Natural killer cell (primary cell): ENCODE results near the gene KCNJ11. TPM values are rescaled to one million over a fixed set of nuclear protein-coding genes. Genes with fewer than 3 reads are reported as not detected.

Experiments
- ATAC-seq, 3 donors: fragments of 150-1000 bp in 2 of 3; fragments of 200-7000 bp in 1 of 3; cut with Tn5 transposase; 1 replicate in 1 of 3; 2 replicates in 2 of 3; pipeline ENCODE4 v1.10.0; 2021; ENCODE audit warnings: mild to moderate bottlenecking in 2 of 3, moderate library complexity in 2 of 3
- DNase-seq, 2 donors: peaks; one replicate each; pipeline versions ENCODE4 v3.0.0 to v3.0.0-alpha.2; 2013 to 2021; ENCODE audit warnings: mixed read lengths in 1 of 2
- H3K27ac ChIP-seq: one replicate; pipeline ENCODE4 v1.5.1; 2013; ENCODE audit warnings: mild to moderate bottlenecking, low read length
- H3K27me3 ChIP-seq: one replicate; pipeline ENCODE4 v1.6.1; 2013; ENCODE audit warnings: low read length; ENCODE audit not compliant: control insufficient read depth, insufficient read depth
- H3K36me3 ChIP-seq: one replicate; pipeline ENCODE4 v1.6.1; 2013; ENCODE audit warnings: low read length; ENCODE audit not compliant: control insufficient read depth, insufficient read depth
- H3K4me1 ChIP-seq: one replicate; pipeline ENCODE4 v1.6.1; 2013; ENCODE audit warnings: low read length; ENCODE audit not compliant: control insufficient read depth, insufficient read depth
- H3K4me3 ChIP-seq: one replicate; pipeline ENCODE4 v1.5.1; 2013; ENCODE audit warnings: low read length
- H3K9me3 ChIP-seq: one replicate; pipeline ENCODE4 v1.6.1; 2013; ENCODE audit warnings: low read length; ENCODE audit not compliant: control insufficient read depth, insufficient read depth
- H3K27ac Mint-ChIP-seq, 2 donors: one replicate each; pipeline ENCODE4 v1.8.0; 2022; ENCODE audit warnings: mild to moderate bottlenecking in 2 of 2, mixed read lengths in 2 of 2, moderate library complexity in 1 of 2
- H3K27me3 Mint-ChIP-seq, 2 donors: one replicate each; pipeline ENCODE4 v1.8.0; 2022; ENCODE audit warnings: low read depth in 2 of 2, mixed read lengths in 2 of 2
- H3K36me3 Mint-ChIP-seq: one replicate; pipeline ENCODE4 v1.8.0; 2022; ENCODE audit warnings: mixed read lengths
- H3K4me1 Mint-ChIP-seq, 2 donors: one replicate each; pipeline ENCODE4 v1.8.0; 2022; ENCODE audit warnings: mixed read lengths in 2 of 2
- H3K4me3 Mint-ChIP-seq: one replicate; pipeline ENCODE4 v1.8.0; 2022; ENCODE audit warnings: mild to moderate bottlenecking, moderate library complexity, mixed read lengths
- H3K9me3 Mint-ChIP-seq, 2 donors: one replicate each; pipeline ENCODE4 v1.8.0; 2022; ENCODE audit warnings: mixed read lengths in 2 of 2
- CTCF ChIP-seq: fragments of 200-600 bp; IDR thresholded peaks from one replicate; pipeline ENCODE4 v1.8.0; 2022; ENCODE audit warnings: antibody characterized with exemption
- WGBS: methylation state at CpG from one replicate; pipeline ENCODE4 v1.1.7; 2013; ENCODE audit warnings: missing lambda C conversion rate; ENCODE audit not compliant: insufficient coverage; 5-methylcytosine and 5-hydroxymethylcytosine counted together
- intact Hi-C: fragments of 100-400 bp; cut with micrococcal nuclease; formaldehyde crosslinking; loops from one replicate; pipeline ENCODE4 v1.14.2; 2022
- total RNA-seq, 4 donors: library from RNA; stranded (reverse); fragments of 120-200 nt in 1 of 4; gene quantifications; one replicate each; pipeline versions ENCODE4 v1.2.3 to v1.2.4, GENCODE V29; 2013 to 2022

The KCNJ11 gene
- total RNA-seq, 3 donors from 2014 or later (not counting 1 experiment from before 2014, with no cell fraction given) = 1.00 TPM; not detected in 2

GRCh38 chr11:17410606-17411379, 22.3 kb upstream of the KCNJ11 start:
- no peak overlapping the region for H3K27ac Mint-ChIP-seq
- no peaks in the 10 kb centered on the region for H3K9me3 ChIP-seq
- intact Hi-C loops = no loop called here
- WGBS = 47% methylated on average over 11 of the region's 11 CpGs
- no peaks in the 10 kb centered on the region for H3K4me1 ChIP-seq
- H3K27me3 ChIP-seq = no peaks in the 10 kb centered on the region
- no peak for DNase-seq
- ATAC-seq = no peak
- H3K9me3 Mint-ChIP-seq = no peaks in the 10 kb centered on the region
- no peaks in the 10 kb centered on the region for H3K36me3 ChIP-seq
- no peak overlapping the region for H3K4me3 Mint-ChIP-seq
- H3K4me3 ChIP-seq = no peak overlapping the region
- no peak for TF ChIP-seq CTCF
- H3K27ac ChIP-seq = no peak overlapping the region
- H3K27me3 Mint-ChIP-seq = peaks cover 0 to 8% of the 10 kb centered on the region in 2 donors
- no peaks in the 10 kb centered on the region for H3K36me3 Mint-ChIP-seq
- H3K4me1 Mint-ChIP-seq = no peaks in the 10 kb centered on the region

- H3K27ac ChIP-seq = no peak overlapping the region
- H3K4me3 Mint-ChIP-seq = no peak overlapping the region
- no peak for DNase-seq
- no peak for ATAC-seq
- H3K36me3 Mint-ChIP-seq = no peaks in the 10 kb centered on the region
- no peaks in the 10 kb centered on the region for H3K4me1 Mint-ChIP-seq
- H3K36me3 ChIP-seq = no peaks in the 10 kb centered on the region
- TF ChIP-seq CTCF = no peak
- no peak overlapping the region for H3K27ac Mint-ChIP-seq
- 95% methylated on average over 7 of the region's 7 CpGs for WGBS
- H3K27me3 Mint-ChIP-seq = peaks cover 0 to 5% of the 10 kb centered on the region in 2 donors
- no peaks in the 10 kb centered on the region for H3K9me3 ChIP-seq
- intact Hi-C loops = no loop called here
- H3K9me3 Mint-ChIP-seq = no peaks in the 10 kb centered on the region
- H3K4me3 ChIP-seq = no peak overlapping the region
- H3K27me3 ChIP-seq = no peaks in the 10 kb centered on the region
- no peaks in the 10 kb centered on the region for H3K4me1 ChIP-seq
Measured at GRCh38 chr11:17408641-17409040, 20.2 kb upstream of the KCNJ11 start.

GRCh38 chr11:17408026-17408425, 19.6 kb upstream of the KCNJ11 start:
- Histone ChIP-seq H3K27ac (no peak overlapping the region), H3K9me3 (no peaks in the 10 kb centered on the region), H3K27me3 (no peaks in the 10 kb centered on the region), H3K4me3 (no peak overlapping the region), H3K36me3 (no peaks in the 10 kb centered on the region), H3K4me1 (no peaks in the 10 kb centered on the region)
- DNase-seq (no peak), ATAC-seq (no peak)
- intact Hi-C loops = no loop called here
- WGBS = 82% methylated on average over 2 of the region's 2 CpGs
- Mint-ChIP-seq H3K27ac (no peak overlapping the region), H3K4me3 (no peak overlapping the region), H3K36me3 (no peaks in the 10 kb centered on the region), H3K27me3 (peaks cover 0 to 5% of the 10 kb centered on the region in 2 donors), H3K9me3 (no peaks in the 10 kb centered on the region), H3K4me1 (no peaks in the 10 kb centered on the region)
- no peak for TF ChIP-seq CTCF

GRCh38 chr11:17407575-17407974, 19.1 kb upstream of the KCNJ11 start:
- Mint-ChIP-seq H3K9me3 (no peaks in the 10 kb centered on the region), H3K36me3 (no peaks in the 10 kb centered on the region), H3K27me3 (peaks cover 0 to 5% of the 10 kb centered on the region in 2 donors), H3K27ac (no peak overlapping the region), H3K4me1 (no peaks in the 10 kb centered on the region), H3K4me3 (no peak overlapping the region)
- no peak for ATAC-seq
- Histone ChIP-seq H3K4me1 (no peaks in the 10 kb centered on the region), H3K4me3 (no peak overlapping the region), H3K27ac (no peak overlapping the region), H3K27me3 (no peaks in the 10 kb centered on the region), H3K9me3 (no peaks in the 10 kb centered on the region), H3K36me3 (no peaks in the 10 kb centered on the region)
- no peak for TF ChIP-seq CTCF
- DNase-seq = no peak
- WGBS = 78% methylated on average over 2 of the region's 2 CpGs
- intact Hi-C loops = no loop called here
